Measurements from ENCODE around the gene RPL10.

DNA sequence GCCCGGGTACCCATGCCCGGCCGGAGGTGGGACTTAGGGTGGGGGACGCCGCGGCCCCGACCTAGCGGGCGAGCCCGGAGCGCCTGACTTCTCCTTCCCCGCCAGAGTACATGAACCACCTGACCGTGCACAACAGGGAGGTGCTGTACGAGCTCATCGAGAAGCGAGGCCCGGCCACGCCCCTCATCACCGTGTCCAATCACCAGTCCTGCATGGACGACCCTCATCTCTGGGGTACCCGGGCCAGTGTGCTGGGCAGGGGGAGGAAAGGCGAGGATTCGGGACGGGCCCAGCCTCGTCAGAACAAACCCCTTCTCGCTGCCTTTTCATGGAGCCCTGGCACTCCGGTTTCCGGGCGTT, 13.8 kb downstream of the RPL10 start:
- TF ChIP-seq, protein P1, sequence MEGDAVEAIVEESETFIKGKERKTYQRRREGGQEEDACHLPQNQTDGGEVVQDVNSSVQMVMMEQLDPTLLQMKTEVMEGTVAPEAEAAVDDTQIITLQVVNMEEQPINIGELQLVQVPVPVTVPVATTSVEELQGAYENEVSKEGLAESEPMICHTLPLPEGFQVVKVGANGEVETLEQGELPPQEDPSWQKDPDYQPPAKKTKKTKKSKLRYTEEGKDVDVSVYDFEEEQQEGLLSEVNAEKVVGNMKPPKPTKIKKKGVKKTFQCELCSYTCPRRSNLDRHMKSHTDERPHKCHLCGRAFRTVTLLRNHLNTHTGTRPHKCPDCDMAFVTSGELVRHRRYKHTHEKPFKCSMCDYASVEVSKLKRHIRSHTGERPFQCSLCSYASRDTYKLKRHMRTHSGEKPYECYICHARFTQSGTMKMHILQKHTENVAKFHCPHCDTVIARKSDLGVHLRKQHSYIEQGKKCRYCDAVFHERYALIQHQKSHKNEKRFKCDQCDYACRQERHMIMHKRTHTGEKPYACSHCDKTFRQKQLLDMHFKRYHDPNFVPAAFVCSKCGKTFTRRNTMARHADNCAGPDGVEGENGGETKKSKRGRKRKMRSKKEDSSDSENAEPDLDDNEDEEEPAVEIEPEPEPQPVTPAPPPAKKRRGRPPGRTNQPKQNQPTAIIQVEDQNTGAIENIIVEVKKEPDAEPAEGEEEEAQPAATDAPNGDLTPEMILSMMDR (CRISPR knock-in tag; IDR thresholded peaks at IDR 0.05): no peak
- TF ChIP-seq SMC3 (IDR thresholded peaks at IDR 0.05; ENCODE audit: low read length) (no peak), ZNF674 (CRISPR knock-in tag; IDR thresholded peaks at IDR 0.05; ENCODE audit: low read depth) (no peak), CREB1 (IDR thresholded peaks at IDR 0.05) (no peak), CREB1 (CRISPR knock-in tag; IDR thresholded peaks at IDR 0.05) (no peak), ZNF292 (CRISPR knock-in tag; IDR thresholded peaks at IDR 0.05; ENCODE audit: borderline replicate concordance, low read depth) (no peak), FOSL1 (CRISPR knock-in tag; IDR thresholded peaks at IDR 0.05; ENCODE audit: borderline replicate concordance) (no peak), SP1 (IDR thresholded peaks at IDR 0.05) (no peak), SP1 (CRISPR knock-in tag; IDR thresholded peaks at IDR 0.05) (no peak), ZNF382 (CRISPR knock-in tag; IDR thresholded peaks at IDR 0.05; ENCODE audit: borderline replicate concordance) (no peak), AHR (CRISPR knock-in tag; IDR thresholded peaks at IDR 0.05) (peak; percentile 23; the same call in 1 of the 2 replicates), ZSCAN29 (CRISPR knock-in tag; conservative IDR thresholded peaks at IDR 0.05) (no peak)
- TF ChIP-seq, protein P2, sequence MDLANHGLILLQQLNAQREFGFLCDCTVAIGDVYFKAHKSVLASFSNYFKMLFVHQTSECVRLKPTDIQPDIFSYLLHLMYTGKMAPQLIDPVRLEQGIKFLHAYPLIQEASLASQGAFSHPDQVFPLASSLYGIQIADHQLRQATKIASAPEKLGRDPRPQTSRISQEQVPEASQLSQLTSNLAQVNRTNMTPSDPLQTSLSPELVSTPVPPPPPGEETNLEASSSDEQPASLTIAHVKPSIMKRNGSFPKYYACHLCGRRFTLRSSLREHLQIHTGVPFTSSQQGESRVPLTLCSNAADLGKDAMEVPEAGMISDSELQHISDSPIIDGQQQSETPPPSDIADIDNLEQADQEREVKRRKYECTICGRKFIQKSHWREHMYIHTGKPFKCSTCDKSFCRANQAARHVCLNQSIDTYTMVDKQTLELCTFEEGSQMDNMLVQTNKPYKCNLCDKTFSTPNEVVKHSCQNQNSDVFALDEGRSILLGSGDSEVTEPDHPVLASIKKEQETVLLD (CRISPR knock-in tag; IDR thresholded peaks at IDR 0.05; ENCODE audit: low read depth): no peak

All from HepG2 (cell line).